Activated T-helper 1 cell treated with Interleukin-2 at 50 U/mL for 16 hours (primary cell): ENCODE measurements around the gene TMEM121.

ENCODE experiments used
- DNase-seq: peaks from one replicate; pipeline ENCODE4 v3.0.0-alpha.2; 2020; ENCODE audit warnings: low read depth

The TMEM121 gene

DNA sequence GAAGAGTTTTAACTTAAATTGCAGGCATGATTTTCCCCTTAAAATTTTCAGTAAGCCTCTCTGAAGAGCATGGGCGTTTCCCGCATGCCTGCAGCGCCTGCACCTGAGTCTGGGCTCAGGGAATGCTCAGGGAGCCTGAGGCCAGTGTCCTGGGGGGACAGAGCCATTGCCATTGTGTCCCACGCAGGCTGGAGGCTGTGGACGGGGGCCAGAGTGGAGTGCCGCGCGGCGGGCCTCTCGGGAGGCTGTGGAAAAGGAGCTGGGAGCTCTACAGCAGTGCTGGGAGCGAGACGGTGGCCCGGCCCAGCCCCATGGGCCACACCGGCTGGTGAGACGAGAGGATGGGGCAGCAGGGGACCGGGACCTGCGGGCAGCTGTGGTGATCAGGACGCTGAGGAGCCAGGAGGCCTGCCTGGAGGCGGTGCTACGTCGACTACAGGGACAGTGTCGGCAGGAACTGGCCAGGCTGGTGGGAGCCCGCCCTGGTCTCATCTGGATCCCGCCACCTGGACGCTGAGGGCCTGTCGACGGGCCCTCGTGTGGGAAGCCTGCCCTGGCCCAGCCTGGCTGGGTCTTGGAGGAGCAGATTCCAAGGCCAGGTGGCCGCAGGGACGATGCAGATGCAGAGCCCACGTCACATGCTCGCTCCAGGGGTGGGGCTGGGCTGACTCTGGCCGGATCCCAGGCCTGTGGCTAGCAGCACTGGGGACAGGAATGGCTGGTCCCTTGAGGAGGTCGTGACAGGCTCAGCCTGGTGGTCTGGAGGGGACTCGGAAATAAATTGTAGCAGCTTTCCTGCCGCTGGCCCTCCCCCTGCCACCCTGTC is 27.7 kb upstream of the TMEM121 start:
- DNase-seq: no peak

DNA sequence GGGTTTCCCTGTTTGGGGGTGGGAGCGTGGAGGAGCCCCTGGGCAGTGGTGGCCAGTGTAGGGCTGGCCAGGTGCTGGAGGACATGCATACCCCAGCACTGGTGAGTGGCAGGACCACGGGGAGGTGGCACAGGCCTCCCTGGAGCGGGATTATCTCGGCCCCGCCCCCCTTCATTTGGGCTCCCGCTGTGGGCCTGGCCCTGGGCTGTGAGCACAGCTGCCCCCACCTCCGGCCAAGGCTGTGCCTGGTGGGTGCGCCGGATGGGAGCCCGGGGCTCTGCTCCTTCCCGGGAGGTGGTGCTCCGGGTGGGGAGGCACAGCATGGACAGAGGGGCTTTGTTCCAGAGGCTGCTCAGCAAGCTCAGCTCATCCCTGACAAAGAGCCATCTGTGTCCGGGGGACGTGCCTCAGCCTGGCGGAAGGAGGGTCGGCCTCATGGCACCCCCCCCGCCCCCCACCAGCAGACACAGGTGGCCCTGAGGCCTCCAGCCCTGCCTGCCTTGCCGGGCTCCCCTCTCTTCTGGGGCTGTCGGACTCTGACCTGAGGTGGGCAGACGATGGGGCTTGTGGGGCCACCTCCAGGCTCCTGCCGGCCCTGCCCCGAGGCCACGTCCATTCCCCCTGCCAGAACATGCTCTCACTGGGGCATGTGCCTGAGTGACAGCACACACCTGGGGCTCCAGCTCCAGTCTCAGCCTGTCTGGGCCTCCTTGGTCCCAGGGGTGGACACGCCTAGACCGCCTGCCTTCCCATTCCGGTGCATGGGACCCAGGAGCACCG is 26.9 kb upstream of the TMEM121 start:
- DNase-seq: no peak

DNA sequence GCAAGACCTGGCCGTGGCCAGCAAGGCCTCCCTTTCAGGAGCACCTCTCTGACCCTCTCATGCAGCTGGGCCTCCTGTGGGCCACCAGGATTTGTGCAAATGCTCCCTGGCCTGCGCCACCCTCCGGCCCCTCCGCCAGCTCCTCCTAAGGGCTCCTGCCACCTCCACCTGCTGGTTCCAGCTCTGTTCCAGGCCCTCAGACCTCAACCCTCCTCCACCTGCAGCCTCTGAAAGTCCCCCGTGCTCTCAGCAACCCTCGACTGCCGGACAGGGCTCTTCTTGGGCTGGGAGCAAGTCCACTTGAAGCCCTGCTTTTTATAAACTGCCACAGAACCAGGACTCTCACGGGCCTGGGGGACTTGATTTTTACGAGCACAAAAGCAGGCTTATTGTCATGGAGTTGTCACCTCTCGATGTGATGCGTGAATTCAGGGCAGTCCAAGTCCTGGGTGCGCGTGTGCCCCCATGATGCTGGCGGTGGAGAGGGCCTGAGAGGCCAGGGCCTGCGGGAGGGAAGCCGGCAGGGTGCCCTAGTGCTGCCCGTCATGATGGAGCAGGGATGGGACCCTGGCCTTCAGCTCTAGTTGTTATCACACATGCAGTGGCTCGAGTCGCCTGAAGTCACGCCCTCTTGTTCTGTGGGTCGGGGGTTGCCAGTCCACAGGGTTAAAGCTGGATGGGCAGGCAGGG is 26.2 kb upstream of the TMEM121 start:
- DNase-seq: no peak

DNA sequence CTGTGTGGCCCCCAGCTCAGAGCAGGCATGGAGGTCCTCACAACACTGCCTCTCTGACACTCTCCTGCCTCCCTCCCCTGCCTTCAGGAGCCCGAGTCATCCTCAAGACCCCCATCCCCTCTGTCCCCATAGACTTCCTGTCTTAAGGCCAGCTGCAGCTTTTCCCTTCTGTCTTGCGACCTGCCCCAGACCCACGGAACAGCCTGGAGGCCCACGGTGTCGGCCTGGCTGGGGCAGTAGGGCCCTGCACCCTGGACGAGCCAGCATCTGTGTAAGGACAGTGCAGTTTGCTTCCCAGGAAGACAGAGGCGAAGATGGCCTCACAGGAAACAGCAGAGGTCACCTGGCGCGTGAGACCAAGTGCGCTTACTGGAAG is 25.7 kb upstream of the TMEM121 start:
- no peak for DNase-seq

GRCh38 chr14:105501504-105502291 is 24.7 kb upstream of the TMEM121 start:
- DNase-seq: no peak

DNA sequence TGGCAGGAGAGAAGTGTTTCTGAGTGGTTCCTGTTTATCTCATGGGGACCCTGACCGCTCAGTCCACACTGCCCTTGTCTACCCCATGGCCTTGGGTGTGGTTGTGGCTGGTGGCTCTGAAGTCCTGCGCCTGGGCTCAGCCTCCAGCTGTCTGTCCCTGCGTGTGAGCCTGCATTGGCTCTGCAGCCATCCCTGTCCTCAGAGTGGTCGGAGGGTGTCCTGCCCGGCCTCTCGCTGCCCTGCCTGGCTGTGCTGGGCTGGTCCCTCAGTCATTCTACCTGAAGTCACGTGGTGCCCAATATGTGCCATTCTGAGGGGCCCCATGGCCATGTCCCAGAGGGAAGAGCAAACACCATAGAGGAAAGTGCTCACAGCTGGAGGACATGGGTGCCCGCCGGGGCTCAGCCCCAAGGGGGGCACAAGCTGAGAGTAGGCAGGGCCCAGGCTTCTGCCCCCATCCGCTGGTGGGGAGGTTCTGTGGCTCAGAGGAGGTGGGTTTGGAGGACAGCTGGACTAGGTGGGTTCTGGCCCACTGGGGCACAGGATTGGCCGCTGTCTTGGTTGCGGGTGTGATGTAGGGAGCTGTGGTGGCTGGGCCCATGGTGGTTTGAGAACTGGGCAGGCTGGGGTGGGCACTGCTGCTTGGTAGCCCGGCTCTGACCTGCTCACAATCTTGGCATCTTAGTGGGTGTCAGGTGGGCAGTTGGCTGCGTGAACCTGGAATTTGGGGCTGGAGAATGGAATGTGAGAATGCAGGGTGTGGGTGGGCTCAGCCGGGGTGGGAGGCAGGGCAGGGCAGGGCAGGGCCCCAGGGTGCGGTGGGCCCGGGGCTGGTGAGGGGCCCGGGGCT is 23.7 kb upstream of the TMEM121 start:
- DNase-seq: no peak

DNA sequence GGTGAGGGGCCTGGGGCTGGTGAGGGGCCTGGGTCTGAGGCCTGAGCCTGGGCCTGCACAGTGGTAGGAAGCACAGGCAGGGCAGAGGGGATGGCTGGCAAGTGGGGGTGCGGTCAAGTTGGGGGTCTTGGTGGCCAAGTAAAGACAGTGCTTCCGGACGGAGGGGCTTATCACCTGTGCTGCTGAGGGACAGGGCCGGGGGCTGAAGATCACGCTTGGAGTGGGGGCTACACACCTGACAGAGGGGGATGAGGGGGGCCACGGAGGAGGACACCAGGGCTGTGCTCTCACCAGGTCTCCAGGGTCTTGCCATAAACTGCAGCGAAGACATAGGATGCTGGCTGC is 23.1 kb upstream of the TMEM121 start:
- DNase-seq: no peak

- DNase-seq: no peak
Observed at GRCh38 chr14:105503935-105504692, 22.3 kb upstream of the TMEM121 start.

DNA sequence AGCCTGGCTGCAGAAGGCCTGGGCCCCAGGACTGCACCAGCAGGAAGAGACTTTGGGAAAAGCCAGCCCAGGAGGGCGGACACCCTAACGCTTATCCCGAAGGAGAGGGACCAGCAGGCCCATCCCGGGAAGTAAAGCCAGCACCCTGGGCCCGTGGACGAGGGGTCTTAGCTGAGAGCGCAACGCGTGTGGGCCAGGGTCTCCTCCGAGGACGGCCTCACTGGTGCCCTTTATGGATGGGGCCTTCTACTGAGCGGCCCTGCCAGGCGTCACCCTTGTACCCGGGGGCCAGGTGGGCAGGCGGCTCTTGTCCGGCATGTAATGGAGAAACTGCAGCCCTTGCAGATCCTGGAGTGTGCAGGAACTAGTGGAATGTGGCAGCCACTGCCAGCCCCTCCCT is 21.3 kb upstream of the TMEM121 start:
- no peak for DNase-seq

- DNase-seq: no peak
Observed at GRCh38 chr14:105507247-105507646, 19.1 kb upstream of the TMEM121 start.

- DNase-seq: no peak
Observed at GRCh38 chr14:105508069-105508468, 18.3 kb upstream of the TMEM121 start.

GRCh38 chr14:105508601-105509000 is 17.8 kb upstream of the TMEM121 start:
- DNase-seq: no peak

- no peak for DNase-seq
Observed at GRCh38 chr14:105517096-105517495, 9.3 kb upstream of the TMEM121 start.

GRCh38 chr14:105519946-105520698 is 6.3 kb upstream of the TMEM121 start:
- DNase-seq: no peak

GRCh38 chr14:105525326-105525725 is 1.1 kb upstream of the TMEM121 start:
- no peak for DNase-seq

- DNase-seq: no peak
Observed at GRCh38 chr14:105526776-105527380, 495 bp downstream of the TMEM121 start.

DNA sequence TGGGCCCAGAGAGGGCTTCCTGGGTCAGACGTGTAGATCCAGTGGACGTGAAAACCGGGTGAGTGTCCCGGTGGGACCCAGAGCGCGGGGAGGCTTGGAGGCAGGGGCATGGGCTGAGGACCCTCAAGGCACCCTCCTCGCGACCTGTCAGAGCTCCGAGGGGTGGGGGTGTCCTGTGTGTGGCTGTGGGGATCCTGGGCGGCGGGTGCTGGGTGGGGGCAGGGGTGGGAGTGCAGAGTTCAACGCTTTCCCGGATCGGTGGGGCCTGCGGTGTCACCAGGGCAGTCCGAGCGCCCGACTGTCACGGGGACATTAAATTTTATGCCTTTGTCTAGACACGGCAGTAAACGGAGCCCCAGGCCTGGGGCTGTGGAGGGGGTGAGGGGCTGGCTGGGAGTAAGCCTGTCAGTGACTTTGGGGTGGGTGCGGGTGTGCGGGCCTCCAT is 1.0 kb downstream of the TMEM121 start:
- no peak for DNase-seq

GRCh38 chr14:105527826-105528585 is 1.6 kb downstream of the TMEM121 start:
- peak; percentile 69 for DNase-seq
